GM23338 (cell line): Measurements from ENCODE around the gene SLC1A3. TPM values are rescaled to one million over a fixed set of nuclear protein-coding genes. Genes with fewer than 3 reads are reported as not detected.

Source experiments
- ATAC-seq: fragments of 200-7000 bp; cut with Tn5 transposase; 3 replicates; pipeline ENCODE4 v1.9.1; 2020
- DNase-seq: peaks from one replicate; pipeline ENCODE4 v3.0.0-alpha.2; 2015; ENCODE audit warnings: low spot score
- H2AFZ ChIP-seq: fragments of 200-600 bp; sonication (generic); 2 replicates; pipeline ENCODE4 v1.8.0; 2016; ENCODE audit warnings: antibody characterized with exemption, mild to moderate bottlenecking, moderate library complexity
- H3F3A ChIP-seq: fragments of 200-600 bp; sonication (generic); replicated peaks from 2 replicates; pipeline ENCODE4 v1.8.0; 2017; ENCODE audit warnings: antibody characterized with exemption, mixed run types, low read depth
- H3K27ac ChIP-seq: fragments of 200-600 bp; sonication (generic); 2 replicates; pipeline ENCODE4 v1.6.1; 2016; ENCODE audit warnings: low read depth
- H3K27me3 ChIP-seq: fragments of 200-600 bp; sonication (generic); 2 replicates; pipeline ENCODE4 v1.8.0; 2016; ENCODE audit warnings: mild to moderate bottlenecking, mixed run types, moderate library complexity; ENCODE audit not compliant: insufficient read depth
- H3K36me3 ChIP-seq: fragments of 200-600 bp; sonication (generic); 2 replicates; pipeline ENCODE4 v1.8.0; 2016; ENCODE audit warnings: mild to moderate bottlenecking; ENCODE audit not compliant: insufficient read depth
- H3K4me1 ChIP-seq: fragments of 200-600 bp; sonication (generic); 2 replicates; pipeline ENCODE4 v1.8.0; 2016; ENCODE audit warnings: mild to moderate bottlenecking, moderate library complexity; ENCODE audit not compliant: insufficient read depth
- H3K4me2 ChIP-seq: fragments of 200-600 bp; sonication (generic); 2 replicates; pipeline ENCODE4 v1.7.1; 2017; ENCODE audit warnings: mixed run types
- H3K4me3 ChIP-seq: fragments of 200-600 bp; sonication (generic); 2 replicates; pipeline ENCODE4 v1.6.1; 2016; ENCODE audit warnings: mixed run types
- H3K79me2 ChIP-seq: fragments of 200-600 bp; sonication (generic); replicated peaks from 2 replicates; pipeline ENCODE4 v1.8.0; 2017; ENCODE audit warnings: mild to moderate bottlenecking; ENCODE audit not compliant: insufficient read depth
- H3K9me2 ChIP-seq: fragments of 200-600 bp; sonication (generic); 2 replicates; pipeline ENCODE4 v1.8.0; 2017; ENCODE audit not compliant: insufficient read depth
- H4K20me1 ChIP-seq: fragments of 200-600 bp; sonication (generic); replicated peaks from 2 replicates; pipeline ENCODE4 v1.8.0; 2017; ENCODE audit warnings: mild to moderate bottlenecking; ENCODE audit not compliant: insufficient read depth
- H3K27ac Mint-ChIP-seq: 2 replicates; pipeline ENCODE4 v1.8.0; 2020; ENCODE audit warnings: inconsistent platforms, mild to moderate bottlenecking, moderate library complexity, mixed read lengths
- H3K27me3 Mint-ChIP-seq: 3 replicates; pipeline ENCODE4 v1.8.0; 2022; ENCODE audit warnings: low read depth, mild to moderate bottlenecking, moderate library complexity, mixed read lengths, inconsistent platforms; ENCODE audit not compliant: insufficient read depth, poor library complexity
- H3K36me3 Mint-ChIP-seq: 3 replicates; pipeline ENCODE4 v1.8.0; 2021; ENCODE audit warnings: low read depth, mild to moderate bottlenecking, inconsistent platforms, moderate library complexity, mixed read lengths
- H3K4me1 Mint-ChIP-seq: 3 replicates; pipeline ENCODE4 v1.8.0; 2020; ENCODE audit warnings: mild to moderate bottlenecking, inconsistent platforms, mixed read lengths
- H3K4me3 Mint-ChIP-seq: 3 replicates; pipeline ENCODE4 v1.8.0; 2021; ENCODE audit warnings: moderate library complexity, mild to moderate bottlenecking, inconsistent platforms, mixed read lengths
- H3K9me3 Mint-ChIP-seq: 3 replicates; pipeline ENCODE4 v1.8.0; 2020; ENCODE audit warnings: moderate library complexity, mild to moderate bottlenecking, inconsistent platforms, mixed read lengths
- CREB1 ChIP-seq: fragments of 250-450 bp; sonication (Bioruptor Pico); IDR thresholded peaks from 2 replicates; pipeline ENCODE4 v1.5.0; 2020; ENCODE audit warnings: low read depth, mild to moderate bottlenecking, moderate library complexity
- CTCF ChIP-seq, 2 experiments: fragments of 200-600 bp in 1 of 2; sonication (generic) in 1 of 2; conservative IDR thresholded peaks; 2 replicates each; pipeline versions ENCODE4 v1.5.1 to v1.6.1; 2016 to 2017; ENCODE audit warnings: antibody characterized with exemption in 2 of 2, low read depth in 2 of 2, mild to moderate bottlenecking in 2 of 2, moderate library complexity in 1 of 2
- ETS1 ChIP-seq: IDR thresholded peaks from 2 replicates; pipeline ENCODE4 v1.6.1; 2016; ENCODE audit warnings: antibody characterized with exemption
- EZH2 ChIP-seq: fragments of 200-600 bp; sonication (generic); IDR thresholded peaks from one replicate; pipeline ENCODE4 v1.8.0; 2017; ENCODE audit warnings: antibody characterized with exemption, mild to moderate bottlenecking, low read depth; ENCODE audit not compliant: unreplicated experiment
- EZH2phosphoT487 ChIP-seq: fragments of 200-600 bp; sonication (generic); IDR thresholded peaks from one replicate; pipeline ENCODE4 v1.8.1; 2018; ENCODE audit warnings: antibody characterized with exemption; ENCODE audit not compliant: unreplicated experiment
- JUNB ChIP-seq: IDR thresholded peaks from one replicate; pipeline ENCODE4 v1.6.1; 2016; ENCODE audit warnings: antibody characterized with exemption; ENCODE audit not compliant: unreplicated experiment
- NANOG ChIP-seq: IDR thresholded peaks from 2 replicates; pipeline ENCODE4 v1.6.1; 2016; ENCODE audit warnings: antibody characterized with exemption, borderline replicate concordance
- POLR2AphosphoS5 ChIP-seq: IDR thresholded peaks from 2 replicates; pipeline ENCODE4 v1.6.1; 2016; ENCODE audit warnings: antibody characterized with exemption, low read depth
- REST ChIP-seq: IDR thresholded peaks from one replicate; pipeline ENCODE4 v1.6.1; 2018; ENCODE audit warnings: antibody characterized with exemption; ENCODE audit not compliant: unreplicated experiment
- STAT1 ChIP-seq: IDR thresholded peaks from one replicate; pipeline ENCODE4 v1.6.1; 2016; ENCODE audit warnings: antibody characterized with exemption; ENCODE audit not compliant: unreplicated experiment
- ZNF114 ChIP-seq: fragments of 250-450 bp; sonication (Bioruptor Pico); IDR thresholded peaks from 2 replicates; pipeline ENCODE4 v1.5.0; 2020; ENCODE audit warnings: mild to moderate bottlenecking, moderate library complexity
- ZNF331 ChIP-seq: fragments of 250-450 bp; sonication (Bioruptor Pico); IDR thresholded peaks from 2 replicates; pipeline ENCODE4 v1.5.0; 2020; ENCODE audit warnings: low read depth, mild to moderate bottlenecking, moderate library complexity
- polyA plus RNA-seq: library from polyadenylated mRNA; unstranded; fragments of >200 nt; fragmentation: Nextera tagmentation; extraction: Ambion mirVana; gene quantifications from 2 replicates; pipeline ENCODE4 v1.2.1, GENCODE V29; 2016
- total RNA-seq: library from RNA; depleted of rRNA; stranded (reverse); fragments of >200 nt; shearing (Covaris generic); gene quantifications from 2 replicates; pipeline ENCODE4 v1.2.3, GENCODE V29; 2014
- TF ChIP-seq, protein P1 (sequence below): fragments of 250-450 bp; sonication (Bioruptor Pico); IDR thresholded peaks from 2 replicates; pipeline ENCODE4 v1.5.0; 2020; ENCODE audit warnings: mild to moderate bottlenecking, moderate library complexity

The SLC1A3 gene
- total and polyA plus RNA-seq, 2 experiments from 2014 or later = 29.0 to 40.7 TPM

GRCh38 chr5:36646507-36647023 is 40.2 kb downstream of the SLC1A3 start:
- TF ChIP-seq EZH2phosphoT487 (no peak), ZNF114 (CRISPR knock-in tag) (no peak), EZH2 (no peak), CTCF (conservative IDR thresholded peaks at IDR 0.05; ENCODE audit: low read depth in 2 of 2) (no peak), POLR2AphosphoS5 (no peak), ETS1 (no peak), ZNF331 (CRISPR knock-in tag) (no peak), STAT1 (no peak), NANOG (no peak), JUNB (no peak), REST (no peak), CREB1 (CRISPR knock-in tag) (no peak)
- TF ChIP-seq, protein P1, sequence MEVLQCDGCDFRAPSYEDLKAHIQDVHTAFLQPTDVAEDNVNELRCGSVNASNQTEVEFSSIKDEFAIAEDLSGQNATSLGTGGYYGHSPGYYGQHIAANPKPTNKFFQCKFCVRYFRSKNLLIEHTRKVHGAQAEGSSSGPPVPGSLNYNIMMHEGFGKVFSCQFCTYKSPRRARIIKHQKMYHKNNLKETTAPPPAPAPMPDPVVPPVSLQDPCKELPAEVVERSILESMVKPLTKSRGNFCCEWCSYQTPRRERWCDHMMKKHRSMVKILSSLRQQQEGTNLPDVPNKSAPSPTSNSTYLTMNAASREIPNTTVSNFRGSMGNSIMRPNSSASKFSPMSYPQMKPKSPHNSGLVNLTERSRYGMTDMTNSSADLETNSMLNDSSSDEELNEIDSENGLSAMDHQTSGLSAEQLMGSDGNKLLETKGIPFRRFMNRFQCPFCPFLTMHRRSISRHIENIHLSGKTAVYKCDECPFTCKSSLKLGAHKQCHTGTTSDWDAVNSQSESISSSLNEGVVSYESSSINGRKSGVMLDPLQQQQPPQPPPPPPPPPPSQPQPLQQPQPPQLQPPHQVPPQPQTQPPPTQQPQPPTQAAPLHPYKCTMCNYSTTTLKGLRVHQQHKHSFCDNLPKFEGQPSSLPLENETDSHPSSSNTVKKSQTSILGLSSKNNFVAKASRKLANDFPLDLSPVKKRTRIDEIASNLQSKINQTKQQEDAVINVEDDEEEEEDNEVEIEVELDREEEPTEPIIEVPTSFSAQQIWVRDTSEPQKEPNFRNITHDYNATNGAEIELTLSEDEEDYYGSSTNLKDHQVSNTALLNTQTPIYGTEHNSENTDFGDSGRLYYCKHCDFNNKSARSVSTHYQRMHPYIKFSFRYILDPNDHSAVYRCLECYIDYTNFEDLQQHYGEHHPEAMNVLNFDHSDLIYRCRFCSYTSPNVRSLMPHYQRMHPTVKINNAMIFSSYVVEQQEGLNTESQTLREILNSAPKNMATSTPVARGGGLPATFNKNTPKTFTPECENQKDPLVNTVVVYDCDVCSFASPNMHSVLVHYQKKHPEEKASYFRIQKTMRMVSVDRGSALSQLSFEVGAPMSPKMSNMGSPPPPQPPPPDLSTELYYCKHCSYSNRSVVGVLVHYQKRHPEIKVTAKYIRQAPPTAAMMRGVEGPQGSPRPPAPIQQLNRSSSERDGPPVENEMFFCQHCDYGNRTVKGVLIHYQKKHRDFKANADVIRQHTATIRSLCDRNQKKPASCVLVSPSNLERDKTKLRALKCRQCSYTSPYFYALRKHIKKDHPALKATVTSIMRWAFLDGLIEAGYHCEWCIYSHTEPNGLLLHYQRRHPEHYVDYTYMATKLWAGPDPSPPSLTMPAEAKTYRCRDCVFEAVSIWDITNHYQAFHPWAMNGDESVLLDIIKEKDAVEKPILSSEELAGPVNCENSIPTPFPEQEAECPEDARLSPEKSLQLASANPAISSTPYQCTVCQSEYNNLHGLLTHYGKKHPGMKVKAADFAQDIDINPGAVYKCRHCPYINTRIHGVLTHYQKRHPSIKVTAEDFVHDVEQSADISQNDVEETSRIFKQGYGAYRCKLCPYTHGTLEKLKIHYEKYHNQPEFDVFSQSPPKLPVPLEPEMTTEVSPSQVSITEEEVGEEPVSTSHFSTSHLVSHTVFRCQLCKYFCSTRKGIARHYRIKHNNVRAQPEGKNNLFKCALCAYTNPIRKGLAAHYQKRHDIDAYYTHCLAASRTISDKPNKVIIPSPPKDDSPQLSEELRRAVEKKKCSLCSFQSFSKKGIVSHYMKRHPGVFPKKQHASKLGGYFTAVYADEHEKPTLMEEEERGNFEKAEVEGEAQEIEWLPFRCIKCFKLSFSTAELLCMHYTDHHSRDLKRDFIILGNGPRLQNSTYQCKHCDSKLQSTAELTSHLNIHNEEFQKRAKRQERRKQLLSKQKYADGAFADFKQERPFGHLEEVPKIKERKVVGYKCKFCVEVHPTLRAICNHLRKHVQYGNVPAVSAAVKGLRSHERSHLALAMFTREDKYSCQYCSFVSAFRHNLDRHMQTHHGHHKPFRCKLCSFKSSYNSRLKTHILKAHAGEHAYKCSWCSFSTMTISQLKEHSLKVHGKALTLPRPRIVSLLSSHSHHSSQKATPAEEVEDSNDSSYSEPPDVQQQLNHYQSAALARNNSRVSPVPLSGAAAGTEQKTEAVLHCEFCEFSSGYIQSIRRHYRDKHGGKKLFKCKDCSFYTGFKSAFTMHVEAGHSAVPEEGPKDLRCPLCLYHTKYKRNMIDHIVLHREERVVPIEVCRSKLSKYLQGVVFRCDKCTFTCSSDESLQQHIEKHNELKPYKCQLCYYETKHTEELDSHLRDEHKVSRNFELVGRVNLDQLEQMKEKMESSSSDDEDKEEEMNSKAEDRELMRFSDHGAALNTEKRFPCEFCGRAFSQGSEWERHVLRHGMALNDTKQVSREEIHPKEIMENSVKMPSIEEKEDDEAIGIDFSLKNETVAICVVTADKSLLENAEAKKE (CRISPR knock-in tag) = no peak
- no peak overlapping the region for H3K4me3 ChIP-seq
- no peak overlapping the region; the same call in 1 of the 2 replicates for H3K27ac ChIP-seq
- Mint-ChIP-seq H3K36me3 (no peaks in the 10 kb centered on the region), H3K27ac (no peak overlapping the region), H3K9me3 (no peaks in the 10 kb centered on the region), H3K4me3 (no peak overlapping the region), H3K27me3 (peaks cover under 1% of the 10 kb centered on the region), H3K4me1 (peaks cover 3% of the 10 kb centered on the region; the same call in 2 of the 3 replicates)
- no peaks in the 10 kb centered on the region for H3K36me3 ChIP-seq
- H4K20me1 ChIP-seq = no peaks in the 10 kb centered on the region
- H2AFZ ChIP-seq = no peak overlapping the region
- no peaks in the 10 kb centered on the region for H3F3A ChIP-seq
- no peak overlapping the region for H3K4me2 ChIP-seq
- no peak for ATAC-seq
- H3K4me1 ChIP-seq = no peaks in the 10 kb centered on the region
- H3K9me2 ChIP-seq = no peaks in the 10 kb centered on the region
- H3K27me3 ChIP-seq = no peaks in the 10 kb centered on the region
- DNase-seq = no peak
- H3K79me2 ChIP-seq = no peaks in the 10 kb centered on the region
